ENCODE results near the gene THADA. TPM values are rescaled to one million over a fixed set of nuclear protein-coding genes. Genes with fewer than 3 reads are reported as not detected.
A peak's percentile ranks its signal among the peaks of the same experiment; 100 is the strongest.

THADA gene
- total RNA-seq, 4 donors from 2014 or later, result 26.2 to 58.3 (median 29.7) TPM

- peaks cover 86% of the 10 kb centered on the region for H3K4me1 ChIP-seq
- DNase-seq (ENCODE audit: low spot score in 2 of 2), result no peak
- H3K27me3 ChIP-seq, result no peaks in the 10 kb centered on the region
- TF ChIP-seq POLR2A (IDR thresholded peaks at IDR 0.05) (no peak), EP300 (IDR thresholded peaks at IDR 0.05) (no peak), CTCF (IDR thresholded peaks at IDR 0.05) (no peak), POLR2AphosphoS5 (IDR thresholded peaks at IDR 0.05) (no peak)
- H3K36me3 ChIP-seq, result no peaks in the 10 kb centered on the region
- no peaks in the 10 kb centered on the region for H3K9me3 ChIP-seq
- 59% methylated on average over 4 of the region's 4 CpGs for WGBS
- no peak overlapping the region for H3K4me3 ChIP-seq
- peak overlapping the region; percentile 76 for H3K27ac ChIP-seq
Observed at GRCh38 chr2:43458014-43458628, 137.7 kb downstream of the THADA start.

- TF ChIP-seq CTCF (IDR thresholded peaks at IDR 0.05) (no peak), EP300 (IDR thresholded peaks at IDR 0.05) (no peak), POLR2AphosphoS5 (IDR thresholded peaks at IDR 0.05) (no peak), POLR2A (IDR thresholded peaks at IDR 0.05) (no peak)
- Histone ChIP-seq H3K27me3 (no peaks in the 10 kb centered on the region), H3K4me1 (peaks cover 79% of the 10 kb centered on the region), H3K9me3 (no peaks in the 10 kb centered on the region), H3K4me3 (no peak overlapping the region), H3K36me3 (no peaks in the 10 kb centered on the region), H3K27ac (peak overlapping the region; percentile 20)
- no peak for DNase-seq (ENCODE audit: low spot score in 2 of 2)
- 73% methylated on average over 6 of the region's 6 CpGs for WGBS
Observed at GRCh38 chr2:43455731-43456642, 139.9 kb downstream of the THADA start.

- no peaks in the 10 kb centered on the region for H3K9me3 ChIP-seq
- TF ChIP-seq POLR2AphosphoS5 (IDR thresholded peaks at IDR 0.05) (no peak), EP300 (IDR thresholded peaks at IDR 0.05) (no peak), POLR2A (IDR thresholded peaks at IDR 0.05) (no peak), CTCF (IDR thresholded peaks at IDR 0.05) (no peak)
- peak overlapping the region; percentile 20 for H3K27ac ChIP-seq
- no peak for DNase-seq (ENCODE audit: low spot score in 2 of 2)
- peaks cover 73% of the 10 kb centered on the region for H3K4me1 ChIP-seq
- 94% methylated on average over 5 of the region's 5 CpGs for WGBS
- no peaks in the 10 kb centered on the region for H3K27me3 ChIP-seq
- no peaks in the 10 kb centered on the region for H3K36me3 ChIP-seq
- H3K4me3 ChIP-seq, result no peak overlapping the region
Observed at GRCh38 chr2:43455296-43455695, 140.5 kb downstream of the THADA start.

- 80% methylated on average over 2 of the region's 2 CpGs for WGBS
- no peak overlapping the region for H3K27ac ChIP-seq
Observed at GRCh38 chr2:43454791-43455190, 141.0 kb downstream of the THADA start.

More at GRCh38 chr2:43454791-43455190, 141.0 kb downstream of the THADA start:
- Histone ChIP-seq H3K9me3 (no peaks in the 10 kb centered on the region), H3K4me3 (no peak overlapping the region), H3K27me3 (no peaks in the 10 kb centered on the region), H3K4me1 (peaks cover 69% of the 10 kb centered on the region), H3K36me3 (no peaks in the 10 kb centered on the region)
- no peak for TF ChIP-seq POLR2A (IDR thresholded peaks at IDR 0.05)
- no peak for TF ChIP-seq EP300 (IDR thresholded peaks at IDR 0.05)
- TF ChIP-seq CTCF (IDR thresholded peaks at IDR 0.05), result no peak
- no peak for TF ChIP-seq POLR2AphosphoS5 (IDR thresholded peaks at IDR 0.05)
- DNase-seq (ENCODE audit: low spot score in 2 of 2), result no peak

All from suprapubic skin (tissue), 4 donors.